Measurements from ENCODE around the gene ASPSCR1.
"Not testable (repeated sequence)": the region's sequence is repeated elsewhere in the genome, so short reads cannot be mapped to it uniquely, and the experiment has no call there.

Gene ASPSCR1

DNA sequence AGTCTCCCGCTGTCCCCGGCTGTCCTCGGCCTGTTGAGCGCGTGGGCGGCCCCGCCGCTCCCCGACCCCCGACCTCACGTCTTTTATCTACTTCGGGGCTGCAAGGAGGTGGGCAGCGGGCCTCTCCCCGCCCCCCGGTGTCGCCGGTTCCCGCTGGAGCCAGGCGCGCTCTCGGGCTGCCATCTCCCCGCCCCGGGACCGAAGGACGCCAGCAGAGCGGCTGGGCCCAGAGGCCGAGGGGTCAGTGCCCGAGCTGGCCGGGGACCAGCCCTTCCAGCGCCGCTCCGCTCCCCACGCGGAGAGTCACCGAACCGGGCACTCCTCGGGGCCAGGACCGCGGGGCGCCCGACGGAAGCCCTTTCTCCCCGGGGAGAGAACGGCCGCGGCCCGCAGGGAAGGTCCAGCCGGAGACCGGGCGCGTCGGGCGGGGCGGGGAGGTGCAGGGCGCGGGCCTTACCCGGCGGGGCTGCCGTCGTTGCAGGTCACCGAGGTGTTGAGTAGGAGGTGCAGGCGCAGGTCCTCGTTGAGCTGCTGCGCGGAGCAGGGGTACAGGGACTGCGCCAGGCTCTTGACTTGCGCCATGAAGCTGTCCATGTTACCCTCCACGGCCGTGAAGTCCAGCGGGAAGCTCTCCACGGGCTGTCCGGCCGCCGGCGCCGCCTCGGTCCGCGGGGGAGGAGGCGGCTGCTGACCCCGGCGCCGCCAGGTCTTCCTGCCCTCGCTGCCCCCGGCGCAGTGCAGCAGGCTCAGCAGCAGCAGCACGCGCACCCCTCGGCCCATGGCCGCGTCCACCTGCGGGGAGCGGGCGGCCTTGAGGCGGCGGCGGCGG, 17.1 kb upstream of the ASPSCR1 start:
- no peak for DNase-seq

DNA sequence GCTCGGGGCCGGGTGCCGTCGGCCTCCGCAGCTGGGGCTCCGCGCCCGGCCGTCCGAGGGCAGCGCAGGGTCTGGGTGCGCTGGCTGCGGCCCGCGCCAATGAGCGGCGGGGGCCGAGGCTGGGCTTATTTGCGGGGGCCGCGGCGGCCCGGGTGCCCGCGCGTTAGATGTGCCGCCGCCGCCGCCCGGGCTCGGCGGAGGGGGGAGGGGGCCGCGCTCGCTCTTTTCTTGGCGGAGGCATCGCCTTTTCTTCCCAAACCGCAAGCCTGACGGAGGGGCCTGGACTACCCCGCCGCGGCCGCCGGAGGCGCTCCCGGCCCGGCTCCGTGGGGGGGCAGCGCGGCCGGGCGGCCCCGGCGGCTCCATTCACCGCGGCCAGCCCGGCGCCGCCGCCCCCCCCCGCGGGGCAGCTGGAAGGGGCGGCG, 16.3 kb upstream of the ASPSCR1 start, which contains the start of gene NOTUM:
Gene NOTUM (minus strand): TSS at position 101 of the 425 bp plus-strand sequence. CDS start 278 bp downstream, outside the sequence.
- no peak for DNase-seq

DNA sequence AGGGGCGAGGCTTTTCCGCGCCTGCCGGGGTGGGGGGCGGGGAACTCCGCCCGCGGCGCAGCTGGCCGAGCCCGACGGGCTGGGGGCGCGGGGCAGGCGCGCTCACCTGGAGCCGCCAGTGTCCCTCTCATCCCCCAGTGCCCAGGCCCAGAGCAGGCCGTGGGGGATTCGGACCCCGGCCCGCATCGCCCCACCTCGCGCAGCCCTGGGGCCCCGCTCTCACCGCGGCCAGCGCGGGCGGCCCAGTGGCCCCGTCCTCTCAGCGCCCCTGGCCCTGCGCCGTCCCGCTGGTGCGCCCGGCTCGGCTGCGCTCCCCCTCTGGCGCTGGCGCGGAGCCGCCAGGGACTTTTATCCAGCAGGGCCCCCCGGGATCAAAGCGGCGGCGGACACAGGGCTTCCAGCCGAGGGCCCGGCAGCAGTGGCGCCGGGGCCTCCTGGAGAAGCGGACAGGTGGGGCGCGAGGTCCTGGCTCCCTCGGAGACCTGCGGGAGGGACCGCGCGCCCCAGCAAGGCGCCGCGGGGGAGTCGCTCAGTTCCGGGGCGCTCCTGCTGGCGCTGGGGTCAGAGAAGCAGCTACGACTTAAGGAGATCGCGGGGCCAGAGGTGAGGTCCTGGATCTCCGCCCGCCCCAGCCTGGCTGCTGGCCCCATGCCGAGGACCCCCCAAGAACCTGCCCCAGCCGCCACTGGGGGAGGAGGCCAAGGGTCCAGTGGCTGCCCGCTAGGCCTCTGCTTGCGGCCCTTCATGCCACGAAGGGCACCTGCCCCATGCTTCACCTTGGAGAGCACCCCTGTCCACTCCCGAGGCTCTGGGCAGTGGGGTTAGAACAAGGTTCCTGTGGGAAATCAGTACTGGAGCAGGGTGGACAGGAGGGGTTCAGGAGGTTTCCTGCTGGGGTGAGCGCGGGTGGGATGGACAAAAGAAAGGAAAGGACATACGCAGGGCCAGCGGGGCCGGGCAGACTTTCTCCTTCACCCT, 15.6 kb upstream of the ASPSCR1 start:
- no peak for DNase-seq

DNA sequence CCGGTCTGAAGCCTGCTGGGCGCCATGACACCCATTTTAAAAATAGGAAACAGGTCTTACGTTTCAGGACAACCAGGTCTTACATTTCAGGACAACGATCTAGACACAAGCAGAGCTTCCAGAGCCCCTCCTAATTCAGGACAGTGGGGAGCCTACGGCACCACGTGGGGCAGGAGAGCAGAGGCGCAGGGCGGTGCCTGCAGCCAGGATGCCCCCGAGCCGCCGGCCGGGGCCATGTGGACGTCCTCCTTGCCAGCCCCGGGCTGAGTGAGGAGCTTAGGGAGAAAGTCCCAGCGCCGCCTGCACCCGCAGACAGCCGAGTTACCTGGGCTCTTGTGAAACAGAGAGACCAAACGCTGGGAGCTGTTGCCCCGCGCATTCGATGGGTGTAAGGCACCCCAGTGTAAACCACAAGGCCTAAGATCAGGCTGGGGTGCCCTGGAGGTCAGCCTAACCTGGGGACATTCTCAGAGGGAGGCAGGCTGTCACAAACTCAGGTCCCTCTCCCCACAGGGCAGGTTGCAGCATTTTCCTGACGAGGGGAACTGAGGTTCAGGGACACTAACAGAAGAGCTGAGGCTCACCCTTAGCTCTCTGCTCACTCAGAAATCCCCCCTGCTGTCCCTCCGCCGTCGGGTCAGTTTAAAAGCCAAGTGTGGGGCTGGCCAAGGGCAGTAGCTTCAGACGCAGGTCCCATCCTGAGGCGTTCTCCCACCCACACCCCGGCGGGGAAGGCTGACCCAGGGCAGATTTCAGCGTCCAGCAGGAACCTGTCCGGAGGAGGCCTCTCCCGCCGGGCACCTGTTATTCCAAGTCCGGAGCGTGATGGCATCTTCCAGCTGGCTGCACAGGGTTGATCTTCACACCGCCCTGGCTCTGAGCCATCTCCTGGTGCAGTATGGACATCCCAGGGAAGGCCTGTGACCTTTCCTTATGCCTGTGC, 14.7 kb upstream of the ASPSCR1 start:
- DNase-seq, result no peak

DNA sequence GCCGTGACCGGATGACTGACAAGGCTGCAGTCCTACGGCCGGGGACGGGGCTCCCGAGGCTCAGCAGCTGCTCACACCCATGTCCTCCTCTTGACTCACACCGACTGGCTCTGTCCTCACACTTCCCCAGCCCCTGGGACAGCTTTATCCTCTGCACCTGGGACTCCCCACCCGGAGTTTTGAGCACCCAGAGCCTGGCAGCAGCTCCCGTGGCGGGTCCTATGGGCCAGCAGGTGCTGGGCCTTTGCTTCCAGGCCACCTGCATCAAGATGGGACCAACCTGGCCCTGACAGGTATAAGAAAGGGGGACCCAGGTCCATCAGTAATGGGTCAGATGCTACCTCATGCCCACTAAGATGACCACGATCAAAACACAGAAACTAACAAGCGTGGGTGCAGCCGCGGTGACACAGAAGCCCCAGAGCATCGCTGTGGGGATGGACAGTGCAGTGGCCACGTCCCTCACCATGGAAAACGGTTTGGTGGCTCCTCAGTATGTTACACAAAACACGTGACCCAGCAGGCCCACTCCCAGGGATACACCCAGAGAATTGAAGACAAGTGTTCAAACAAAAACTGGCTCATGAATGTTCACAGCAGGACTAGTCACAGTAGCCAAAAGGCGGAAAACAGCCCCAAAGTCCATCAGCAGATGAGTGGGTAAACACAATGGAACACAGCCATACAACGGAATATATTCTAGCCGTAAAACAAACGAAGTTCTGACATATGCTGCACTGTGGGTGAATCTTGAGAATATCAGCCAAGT, 13.2 kb upstream of the ASPSCR1 start:
- DNase-seq, result no peak

DNA sequence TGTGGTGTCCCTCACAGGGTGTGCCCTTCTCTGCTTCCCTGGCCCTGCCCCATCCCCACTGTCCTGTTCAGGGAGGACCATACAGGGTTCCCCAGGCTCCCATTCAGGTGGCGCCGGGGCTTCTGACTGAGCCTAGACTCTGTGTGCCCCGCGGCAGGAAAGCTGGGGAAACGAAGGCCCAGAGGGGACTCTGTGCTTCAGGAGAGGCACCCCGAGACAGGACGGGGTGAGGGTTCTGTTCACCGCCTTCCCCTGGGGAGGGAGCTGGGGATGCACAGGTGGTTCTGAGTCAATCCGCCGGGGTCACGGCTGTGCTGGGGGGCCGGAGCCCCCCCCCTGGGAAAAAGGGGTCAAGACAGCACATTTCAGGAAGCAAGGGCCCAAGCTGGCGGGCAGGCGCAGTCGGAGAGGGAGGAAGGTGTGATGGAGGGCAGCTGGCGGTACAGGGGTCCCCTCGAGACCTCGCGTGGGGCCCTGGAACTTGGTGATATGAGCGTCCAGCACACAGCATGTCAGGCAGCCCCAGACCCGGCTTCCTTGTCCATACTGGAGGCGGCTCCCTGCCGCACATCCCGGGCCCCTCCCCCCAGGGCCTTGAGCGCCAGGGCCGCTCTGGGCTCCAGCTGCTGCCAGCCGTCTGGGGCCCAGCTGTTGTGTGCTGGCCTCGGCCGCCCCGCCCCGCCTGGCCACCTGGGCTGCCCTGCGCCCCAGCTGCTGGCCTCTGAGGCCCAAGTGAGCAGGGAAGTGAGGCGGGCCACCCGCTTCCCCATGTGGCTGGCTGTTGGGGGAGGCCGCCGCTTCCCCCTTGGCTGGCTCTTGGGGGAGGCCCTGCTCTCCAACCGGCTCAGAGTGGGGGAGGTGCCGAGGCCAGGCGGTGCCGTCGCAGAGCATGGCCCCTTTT, 10.8 kb upstream of the ASPSCR1 start:
- DNase-seq, result no peak

DNA sequence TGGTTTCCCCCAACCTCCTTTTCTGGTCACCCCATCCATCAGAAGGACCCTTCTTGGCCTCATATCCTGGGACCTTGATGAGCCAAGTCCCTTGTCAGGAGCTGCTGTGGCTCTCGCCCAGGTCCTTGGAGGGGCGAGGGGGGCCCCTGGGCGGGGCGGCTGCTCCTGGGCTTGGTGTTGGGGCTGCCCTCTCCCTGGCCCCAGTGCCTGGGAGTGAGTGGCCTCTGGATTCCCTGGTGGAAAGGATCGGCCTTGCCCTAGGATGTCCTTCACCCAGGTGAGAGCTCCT, 10.2 kb upstream of the ASPSCR1 start:
- DNase-seq, result no peak

DNA sequence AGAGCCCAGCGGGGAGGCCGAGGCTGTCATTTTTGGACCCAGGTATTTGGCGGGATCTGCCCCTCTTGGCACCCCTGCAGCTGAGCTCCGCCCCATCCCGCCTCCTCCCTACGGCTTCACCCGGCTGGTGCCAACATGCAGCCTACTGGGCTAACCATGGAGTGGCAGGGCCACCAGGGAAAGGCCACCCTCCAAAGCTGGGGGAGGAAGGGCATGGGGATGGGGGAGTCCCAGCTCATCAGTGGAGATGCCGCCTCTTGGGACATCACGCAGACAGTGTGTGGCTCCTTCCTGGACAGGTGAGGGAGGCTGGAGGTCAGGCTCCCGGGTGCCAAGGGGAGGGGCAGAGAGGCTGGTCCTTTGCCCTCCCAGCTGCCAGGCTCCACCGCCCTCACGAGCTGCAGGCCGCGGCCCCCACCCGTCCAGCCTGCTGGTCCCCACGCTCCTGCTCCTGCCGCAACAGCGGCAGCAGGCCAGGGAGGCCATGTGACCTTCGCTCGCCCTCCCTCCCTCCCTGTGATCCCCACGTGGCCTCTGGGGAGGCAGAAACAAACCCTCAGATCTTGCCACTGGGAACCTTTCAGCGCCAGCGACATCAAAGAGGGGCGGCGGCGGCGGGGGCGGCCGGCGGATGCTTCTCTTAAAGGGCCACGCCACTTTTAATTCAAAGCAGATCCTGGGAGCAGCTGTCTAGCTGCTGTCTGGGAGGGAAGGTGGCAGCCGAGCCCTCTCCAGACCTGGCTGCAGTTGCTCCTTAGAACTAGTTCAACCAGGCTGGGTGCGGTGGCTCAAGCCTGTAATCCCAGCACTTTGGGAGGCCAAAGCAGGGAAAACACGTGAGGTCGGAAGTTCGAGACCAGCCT, 9.7 kb upstream of the ASPSCR1 start:
- DNase-seq, result peak; percentile 88

DNA sequence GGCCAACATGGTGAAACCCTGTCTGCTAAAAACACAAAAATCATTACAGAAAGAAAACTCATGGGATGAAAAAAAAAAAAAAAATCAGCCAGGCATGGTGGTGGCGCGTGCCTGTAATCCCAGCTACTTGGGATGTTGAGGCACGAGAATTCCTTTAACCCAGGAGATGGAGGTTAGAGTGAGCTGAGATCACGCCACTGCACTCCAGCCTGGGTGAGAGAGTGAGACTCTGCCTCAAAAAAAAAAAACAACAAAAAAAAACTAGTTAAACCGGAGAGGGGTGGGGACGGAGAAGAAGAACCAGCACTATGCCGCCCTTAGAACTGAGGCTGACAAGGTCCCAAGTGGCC, 9.1 kb upstream of the ASPSCR1 start:
- DNase-seq, result no peak

DNA sequence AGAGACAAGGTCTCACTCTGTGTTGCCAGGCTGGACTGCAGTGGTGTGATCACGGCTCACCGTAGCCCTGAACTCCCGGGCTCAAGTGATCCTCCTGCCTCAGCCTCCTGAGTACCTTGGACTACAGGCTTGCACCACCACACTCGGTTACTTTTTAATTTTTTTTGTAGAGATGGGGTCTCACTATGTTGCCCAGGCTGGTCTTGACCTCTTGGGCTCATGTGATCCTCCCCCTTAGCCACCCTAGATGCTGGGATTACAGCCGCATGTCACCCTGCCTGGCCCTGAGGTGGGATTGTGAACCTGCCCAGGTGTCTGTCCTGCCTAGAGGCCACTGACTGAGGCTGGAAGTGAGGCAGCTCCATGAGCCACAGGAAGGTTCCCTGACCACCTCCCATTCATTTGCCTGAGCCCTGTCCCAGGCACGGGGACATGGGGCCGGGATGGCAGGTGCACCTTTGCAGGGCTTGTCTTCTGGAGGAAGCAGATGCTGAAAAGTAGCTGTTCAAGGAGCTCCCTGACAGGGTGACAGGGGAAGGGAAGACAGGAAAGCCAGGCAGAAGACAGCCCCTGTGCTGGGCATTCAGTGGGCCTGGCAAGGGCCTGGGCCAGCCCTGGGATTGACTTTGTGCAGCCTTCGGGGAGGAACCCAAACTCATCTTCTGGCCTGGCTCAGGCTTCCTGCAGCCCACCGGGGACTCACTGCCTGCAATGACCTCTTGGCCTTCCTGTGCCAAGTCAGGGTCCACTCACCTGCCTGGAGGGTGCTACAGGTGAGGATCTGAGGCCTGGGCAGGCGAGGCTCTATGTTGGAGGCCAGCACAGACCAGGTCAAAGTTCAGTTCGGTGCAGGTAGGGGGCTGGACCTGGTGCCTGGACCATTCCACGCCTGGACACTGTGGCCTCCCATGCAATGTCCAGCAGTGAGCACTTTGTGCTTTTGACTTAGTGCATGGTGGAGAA, 8.3 kb upstream of the ASPSCR1 start:
- DNase-seq, result no peak

DNA sequence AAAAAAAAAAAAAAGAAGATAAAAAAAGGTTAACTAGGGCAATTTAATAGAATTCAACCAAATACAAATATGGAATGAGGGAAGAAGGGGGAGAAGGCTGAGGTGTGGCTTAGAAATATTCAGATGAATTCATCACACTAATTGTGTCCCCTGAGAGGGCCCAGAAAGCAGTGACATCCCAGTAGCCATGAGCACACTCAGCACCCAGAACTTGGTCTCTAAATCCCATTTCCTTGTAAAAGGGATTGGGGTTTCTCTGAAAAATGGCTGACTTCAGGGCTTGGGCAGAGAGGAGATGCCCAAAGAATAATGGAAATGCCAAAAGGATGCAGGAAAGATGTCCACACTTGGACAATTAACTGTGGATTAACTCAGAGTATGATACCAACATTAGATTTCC, 4.0 kb upstream of the ASPSCR1 start:
- no peak for DNase-seq

DNA sequence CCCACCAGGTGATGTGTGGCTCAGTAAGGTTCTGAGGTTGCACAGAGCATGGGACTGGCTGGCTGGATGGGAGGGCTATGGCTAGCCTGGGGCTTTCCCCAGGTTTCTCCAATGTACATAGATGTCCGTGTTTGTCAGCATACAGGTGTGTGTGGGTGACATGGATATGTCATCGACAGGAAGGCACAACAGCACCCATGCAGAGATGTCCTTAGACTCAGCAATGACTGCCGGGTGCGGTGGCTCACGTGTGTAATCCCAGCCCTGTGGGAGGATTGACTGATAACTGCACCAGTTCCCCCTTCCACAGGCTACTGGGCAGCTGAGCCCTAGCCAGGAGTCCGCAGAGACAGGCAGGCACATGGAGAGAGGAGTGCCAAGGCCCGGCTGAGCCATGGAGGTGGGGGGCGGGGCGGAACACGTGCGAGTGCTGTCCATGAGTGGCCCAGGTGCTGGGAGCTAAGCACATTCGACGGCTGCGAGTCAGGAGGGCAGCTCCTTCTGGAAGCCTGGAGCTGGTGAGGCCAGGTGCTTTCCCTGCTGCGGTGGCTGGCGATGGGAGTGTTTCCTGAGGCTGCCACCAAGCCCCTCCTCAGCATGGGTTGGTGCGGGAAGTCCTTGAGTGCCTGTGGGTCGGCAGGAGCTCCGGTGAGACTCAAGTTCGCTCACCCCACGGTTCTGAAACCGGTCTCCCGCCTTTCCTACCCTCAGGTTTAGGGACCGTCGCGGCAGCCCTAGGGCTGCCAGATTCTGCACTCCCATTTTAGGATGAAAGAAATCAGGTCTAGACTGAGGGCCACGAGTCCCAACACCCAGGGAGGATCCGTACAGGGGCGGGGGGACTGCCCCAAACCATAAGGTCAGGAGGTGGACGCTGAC, 858 bp upstream of the ASPSCR1 start:
- peak; percentile 13 for DNase-seq

DNA sequence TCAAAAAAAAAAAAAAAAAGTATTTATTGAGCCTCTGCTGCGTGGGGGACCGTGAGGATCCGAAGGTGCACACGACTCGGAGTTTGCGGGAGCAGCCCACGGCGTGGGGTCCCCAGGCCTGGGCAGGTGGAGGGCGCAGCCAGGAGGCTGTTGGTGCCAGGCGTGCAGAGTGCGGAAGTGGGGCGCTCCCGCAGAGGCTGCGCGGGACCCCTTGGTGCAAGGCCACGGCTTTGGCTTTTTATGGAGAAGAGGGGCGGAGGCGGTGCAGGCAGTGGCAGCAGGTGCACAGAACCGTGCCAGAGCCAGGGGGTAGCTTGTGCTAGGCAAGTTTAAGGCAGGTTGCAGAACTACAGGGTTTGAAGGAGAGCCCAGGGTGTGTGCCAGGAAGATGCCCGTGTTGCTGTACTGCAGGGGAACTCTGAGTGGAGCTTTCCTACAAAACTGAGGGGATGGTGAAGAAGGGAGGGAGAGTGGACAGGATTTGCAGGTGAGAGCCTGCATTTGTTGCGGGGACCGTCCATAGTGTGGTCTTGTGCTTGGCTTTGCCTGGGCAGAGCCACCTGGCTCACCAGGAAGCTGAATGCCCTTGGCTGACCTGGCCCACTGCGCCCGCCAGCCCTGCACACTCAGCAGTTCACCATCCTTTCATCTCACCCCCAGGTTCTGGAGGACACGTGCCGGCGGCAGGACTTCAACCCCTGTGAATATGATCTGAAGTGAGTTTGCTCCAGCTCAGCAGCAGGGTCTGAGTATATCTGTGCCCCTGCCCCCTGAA, 1.3 kb downstream of the ASPSCR1 start:
- no peak for DNase-seq

DNA sequence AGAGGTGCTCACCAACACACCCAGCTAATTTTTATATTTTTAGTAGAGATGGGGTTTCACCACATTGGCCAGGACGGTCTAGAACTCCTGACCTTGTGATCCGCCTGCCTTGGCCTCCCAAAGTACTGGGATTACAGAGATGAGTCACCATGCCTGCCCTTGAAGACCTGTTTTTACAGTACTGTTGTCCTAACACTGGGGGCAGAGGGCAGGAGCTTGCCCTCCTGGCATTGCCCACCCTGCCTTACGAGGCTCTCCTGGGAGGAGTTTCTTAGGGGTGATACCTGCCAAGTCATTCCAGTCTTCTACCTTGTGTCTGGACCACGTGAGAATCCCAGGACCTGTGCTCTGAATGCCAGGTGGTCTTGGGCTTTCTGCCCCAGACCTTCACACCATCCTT, 2.7 kb downstream of the ASPSCR1 start:
- no peak for DNase-seq

DNA sequence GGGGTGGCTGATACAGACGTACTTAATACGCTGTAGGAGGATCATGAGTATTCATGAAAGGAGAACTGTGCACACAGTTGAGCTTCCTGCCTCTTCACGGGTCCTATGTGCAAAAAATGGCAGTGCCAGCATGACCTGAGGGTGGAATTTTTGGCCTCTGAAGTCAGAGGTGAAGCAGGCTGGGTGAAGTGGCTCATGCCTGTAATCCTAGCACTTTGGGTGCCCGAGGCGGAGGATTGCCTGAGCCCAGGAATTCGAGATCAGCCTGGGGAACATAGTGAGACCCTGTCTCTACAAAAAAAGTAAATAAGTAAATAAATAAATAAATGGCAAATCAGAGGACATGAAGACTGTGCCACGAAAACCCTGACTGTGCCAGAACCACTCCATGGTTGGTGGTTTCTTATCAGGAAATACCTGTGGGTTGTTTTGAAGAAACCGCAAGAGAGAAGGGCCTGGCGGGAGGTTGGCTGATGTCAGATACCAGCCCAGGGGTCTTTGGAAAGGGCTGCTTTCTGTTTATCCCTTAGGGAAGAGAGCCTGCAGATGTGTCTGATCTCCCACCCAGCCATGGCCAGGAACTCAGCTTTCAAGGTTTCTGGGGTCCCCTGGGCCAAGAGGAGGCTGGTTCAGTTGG, 3.4 kb downstream of the ASPSCR1 start:
- no peak for DNase-seq

DNA sequence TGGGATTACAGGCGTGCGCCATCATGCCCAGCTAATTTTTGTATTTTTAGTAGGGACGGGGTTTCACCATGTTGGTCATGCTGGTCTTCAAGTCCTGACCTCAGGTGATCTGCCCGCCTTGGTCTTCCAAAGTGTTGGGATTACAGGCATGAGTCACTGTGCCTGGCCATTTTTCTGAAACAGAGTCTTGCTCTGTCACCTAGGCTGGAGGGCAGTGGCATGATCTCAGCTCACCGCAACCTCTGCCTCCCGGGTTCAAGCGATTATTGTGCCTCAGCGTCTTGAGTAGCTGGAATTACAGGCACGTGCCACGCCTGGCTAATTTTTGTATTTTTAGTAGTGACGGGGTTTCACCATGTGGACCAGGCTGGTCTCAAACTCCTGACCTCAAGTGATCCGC, 4.1 kb downstream of the ASPSCR1 start:
- DNase-seq, result not testable (repeated sequence)

Data from CD4-positive, alpha-beta T cell treated with Interleukin-4 for 4 hours (primary cell).